Measurements from ENCODE around the gene ZNF407. TPM values are rescaled to one million over a fixed set of nuclear protein-coding genes. Genes with fewer than 3 reads are reported as not detected.

Gene ZNF407
- total RNA-seq, 1 experiment from 2014 or later: 7.6 TPM

DNA sequence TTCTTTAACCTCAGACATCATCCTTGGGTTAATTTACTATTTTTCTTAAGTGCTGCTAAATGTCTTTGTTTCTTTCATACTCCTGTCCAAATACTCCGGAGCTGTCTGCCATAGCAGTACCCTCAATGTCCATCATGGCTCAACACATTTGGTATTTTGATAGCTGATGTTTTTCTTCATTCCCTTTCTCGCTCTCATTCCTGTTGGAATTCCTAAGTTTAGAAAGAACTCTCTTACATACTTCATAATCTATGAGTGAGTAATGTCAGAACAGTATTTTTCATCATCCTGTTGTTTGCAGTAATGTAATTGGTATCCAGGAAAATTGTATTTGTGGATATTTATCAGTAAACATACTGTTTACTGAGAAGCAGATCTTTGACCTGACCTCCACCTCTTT lies 328.4 kb downstream of the ZNF407 start:
- Histone ChIP-seq H3K4me2 (ENCODE audit: low read length) (no peak overlapping the region), H3K9me2 (ENCODE audit: insufficient read depth) (no peaks in the 10 kb centered on the region), H3K4me3 (replicated peaks in 1 of 2; ENCODE audit: low read depth in 1 of 2, low read length in 2 of 2) (no peak overlapping the region), H3K9ac (ENCODE audit: low read length) (no peak overlapping the region), H3K36me3 (ENCODE audit: control insufficient read depth in 1 of 2, insufficient read depth in 2 of 2, low read length in 2 of 2) (no peaks in the 10 kb centered on the region), H2AFZ (ENCODE audit: low read depth, low read length, poor library complexity, severe bottlenecking) (no peak overlapping the region), H4K20me1 (ENCODE audit: insufficient read depth) (no peaks in the 10 kb centered on the region), H3K9me3 (ENCODE audit: control insufficient read depth in 1 of 2, insufficient read depth in 1 of 2, low read depth in 1 of 2, low read length in 2 of 2) (no peaks in the 10 kb centered on the region), H3K27ac (ENCODE audit: low read depth, low read length) (no peak overlapping the region), H3K27me3 (ENCODE audit: insufficient read depth, low read length) (no peaks in the 10 kb centered on the region), H3K79me2 (ENCODE audit: insufficient read depth, low read length) (no peaks in the 10 kb centered on the region), H3K4me1 (ENCODE audit: control insufficient read depth in 1 of 2, insufficient read depth in 2 of 2, low read length in 2 of 2) (no peaks in the 10 kb centered on the region)
- ATAC-seq (no peak), DNase-seq (ENCODE audit: low read depth, low spot score) (no peak)
- BruUV-seq (replicated peaks): no TSS peak
- POLR2A ChIA-PET: no interaction called here
- no peak for TF ChIP-seq TCF7L2 (IDR thresholded peaks at IDR 0.05; ENCODE audit: borderline replicate concordance, extremely low read depth, insufficient read depth, insufficient read length)
- no peak for TF ChIP-seq CBX3 (IDR thresholded peaks at IDR 0.05; ENCODE audit: low read depth)
- TF ChIP-seq ZNF274 (IDR thresholded peaks at IDR 0.05; ENCODE audit: low read depth, low read length): no peak
- TF ChIP-seq CTCF (IDR thresholded peaks at IDR 0.05 in 2 of 3, conservative IDR thresholded peaks at IDR 0.05 in 1 of 3; ENCODE audit: borderline replicate concordance in 1 of 3, insufficient read depth in 1 of 3, low read depth in 2 of 3, low read length in 2 of 3): no peak
- no peak for TF ChIP-seq SRF (IDR thresholded peaks at IDR 0.05; ENCODE audit: low read depth)
- TF ChIP-seq EZH2 (IDR thresholded peaks at IDR 0.05): no peak
- TF ChIP-seq, protein P1, sequence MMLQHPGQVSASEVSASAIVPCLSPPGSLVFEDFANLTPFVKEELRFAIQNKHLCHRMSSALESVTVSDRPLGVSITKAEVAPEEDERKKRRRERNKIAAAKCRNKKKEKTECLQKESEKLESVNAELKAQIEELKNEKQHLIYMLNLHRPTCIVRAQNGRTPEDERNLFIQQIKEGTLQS (IDR thresholded peaks at IDR 0.05): no peak
- TF ChIP-seq MAX (IDR thresholded peaks at IDR 0.05): no peak
- CTCF ChIA-PET: no interaction called here
- intact Hi-C loops (cut with micrococcal nuclease): no loop called here
- RAD21 ChIA-PET (ENCODE audit: low non-redundant PET in 1 of 2, low total read pairs in 2 of 2, uncharacterized antibody in 2 of 2, unreplicated experiment in 2 of 2): no interaction called here
